Ishikawa (cell line): ENCODE data around the gene EPC2.

ENCODE experiments used
- CREB1 ChIP-seq: IDR thresholded peaks from 2 replicates; pipeline ENCODE4 v1.6.1; 2012; ENCODE audit warnings: low read depth
- EGR1 ChIP-seq: IDR thresholded peaks from 2 replicates; pipeline ENCODE4 v1.6.1; 2012
- FOXM1 ChIP-seq: IDR thresholded peaks from 2 replicates; pipeline ENCODE4 v1.6.1; 2012; ENCODE audit warnings: low read depth, borderline replicate concordance
- NFIC ChIP-seq: IDR thresholded peaks from 2 replicates; pipeline ENCODE4 v1.6.1; 2012
- RAD21 ChIP-seq: IDR thresholded peaks from 2 replicates; pipeline ENCODE4 v1.6.1; 2012; ENCODE audit warnings: low read depth
- REST ChIP-seq: IDR thresholded peaks from 2 replicates; pipeline ENCODE4 v1.6.1; 2012; ENCODE audit warnings: low read depth, mild to moderate bottlenecking
- TAF1 ChIP-seq: IDR thresholded peaks from 2 replicates; pipeline ENCODE4 v1.6.1; 2012; ENCODE audit warnings: low read depth, mild to moderate bottlenecking
- TEAD4 ChIP-seq: IDR thresholded peaks from 2 replicates; pipeline ENCODE4 v1.6.1; 2012
- USF1 ChIP-seq: IDR thresholded peaks from 2 replicates; pipeline ENCODE4 v1.6.1; 2012
- ZBTB7A ChIP-seq: IDR thresholded peaks from 2 replicates; pipeline ENCODE4 v1.6.1; 2012; ENCODE audit warnings: low read depth
- TF ChIP-seq, protein P1 (sequence below): IDR thresholded peaks from 2 replicates; pipeline ENCODE4 v1.6.1; 2012

DNA sequence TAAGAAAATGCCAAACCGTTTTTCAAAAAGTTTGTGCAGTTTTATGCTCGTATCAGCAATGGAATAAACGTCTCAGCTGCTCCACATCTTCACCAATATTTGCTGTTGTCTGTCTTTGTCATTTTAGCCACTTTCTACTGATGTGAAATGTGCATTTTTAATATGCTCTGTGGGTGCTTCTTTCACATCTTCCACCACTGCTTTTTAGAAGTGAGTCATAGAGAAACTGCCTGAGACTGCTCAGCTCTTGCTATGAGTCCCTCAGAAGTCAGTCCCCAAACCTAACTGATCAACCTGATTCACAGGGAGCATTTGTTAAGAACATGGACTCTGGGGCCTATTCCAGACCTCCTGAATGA is 41.0 kb upstream of the EPC2 start:
- TF ChIP-seq TAF1: no peak
- TF ChIP-seq, protein P1, sequence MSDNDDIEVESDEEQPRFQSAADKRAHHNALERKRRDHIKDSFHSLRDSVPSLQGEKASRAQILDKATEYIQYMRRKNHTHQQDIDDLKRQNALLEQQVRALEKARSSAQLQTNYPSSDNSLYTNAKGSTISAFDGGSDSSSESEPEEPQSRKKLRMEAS: no peak
- no peak for TF ChIP-seq TEAD4
- no peak for TF ChIP-seq USF1
- TF ChIP-seq RAD21: no peak
- TF ChIP-seq EGR1: no peak
- TF ChIP-seq ZBTB7A: no peak
- no peak for TF ChIP-seq REST
- no peak for TF ChIP-seq FOXM1
- no peak for TF ChIP-seq CREB1
- no peak for TF ChIP-seq NFIC
